GM19240 (cell line): Measurements from ENCODE around the gene MEMO1.

Source experiments
- DNase-seq: peaks from one replicate; pipeline ENCODE4 v3.0.0; 2011; ENCODE audit warnings: low spot score; ENCODE audit not compliant: insufficient read length

Gene MEMO1

DNA sequence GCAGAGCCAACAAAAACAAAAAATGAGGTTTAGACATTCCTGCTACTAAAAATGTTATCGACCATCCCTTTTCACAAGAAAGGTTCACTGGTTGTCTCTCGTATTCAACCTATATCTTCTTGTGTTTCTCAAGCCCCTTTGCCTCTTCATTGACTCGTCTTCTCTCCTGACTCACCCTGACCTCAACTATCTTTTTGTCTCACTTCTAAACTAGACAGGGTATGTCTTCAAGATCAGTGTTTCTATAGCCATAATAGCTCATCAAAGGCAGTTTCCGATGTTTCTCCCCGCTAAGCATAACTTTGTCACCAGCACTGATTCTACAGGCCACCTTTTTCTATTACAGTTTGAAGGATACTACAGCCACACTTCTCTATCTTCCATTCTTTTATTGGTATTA is 178.4 kb downstream of the MEMO1 start:
- DNase-seq = no peak

GRCh38 chr2:31831585-31831984 is 179.2 kb downstream of the MEMO1 start:
- DNase-seq = no peak

GRCh38 chr2:31828891-31829290 is 181.9 kb downstream of the MEMO1 start:
- no peak for DNase-seq

DNA sequence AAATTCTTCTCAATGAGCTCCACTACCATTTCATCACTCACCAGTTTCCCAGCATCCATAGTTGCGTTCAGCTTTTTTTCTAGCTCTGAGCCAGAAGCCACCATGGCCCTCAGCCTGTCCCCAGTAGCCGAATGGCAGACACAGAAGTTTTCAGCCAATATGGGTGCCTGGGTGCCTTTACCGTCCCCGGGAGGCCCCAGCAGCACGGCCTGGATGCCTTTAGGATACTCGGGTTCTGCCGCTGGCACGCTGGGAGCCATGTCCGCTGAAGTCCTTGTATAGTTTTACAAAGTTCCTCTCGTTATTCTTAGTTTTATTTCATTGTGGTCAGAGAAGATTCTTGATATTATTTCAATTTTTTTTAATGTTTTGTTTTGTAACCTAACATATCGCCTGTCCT is 187.2 kb downstream of the MEMO1 start:
- DNase-seq = no peak

DNA sequence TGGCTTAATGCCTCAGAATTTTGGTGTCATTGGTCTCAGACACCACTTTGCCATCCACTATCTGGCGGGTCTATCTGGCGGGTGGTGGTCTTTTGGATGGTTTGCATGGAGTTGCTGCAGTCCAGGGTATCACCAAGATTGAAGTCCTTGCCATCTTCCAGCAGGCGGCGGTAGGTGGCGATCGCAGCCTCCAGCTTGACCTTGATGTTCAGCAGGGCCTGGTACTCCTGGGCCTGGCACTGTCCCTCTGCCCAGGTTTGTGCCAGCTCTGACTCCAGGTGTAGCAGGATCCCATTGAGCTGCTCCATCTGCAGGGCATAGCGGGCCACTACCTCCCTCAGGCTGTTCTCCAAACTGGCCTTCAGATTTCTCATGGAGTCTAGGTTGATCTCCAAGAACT is 188.2 kb downstream of the MEMO1 start:
- DNase-seq = no peak
